ENCODE results near the gene KCNIP4. TPM values are rescaled to one million over a fixed set of nuclear protein-coding genes. Genes with fewer than 3 reads are reported as not detected.

Gene KCNIP4
- total and polyA plus RNA-seq, 2 experiments from 2014 or later, result 0.14 to 0.63 TPM

DNA sequence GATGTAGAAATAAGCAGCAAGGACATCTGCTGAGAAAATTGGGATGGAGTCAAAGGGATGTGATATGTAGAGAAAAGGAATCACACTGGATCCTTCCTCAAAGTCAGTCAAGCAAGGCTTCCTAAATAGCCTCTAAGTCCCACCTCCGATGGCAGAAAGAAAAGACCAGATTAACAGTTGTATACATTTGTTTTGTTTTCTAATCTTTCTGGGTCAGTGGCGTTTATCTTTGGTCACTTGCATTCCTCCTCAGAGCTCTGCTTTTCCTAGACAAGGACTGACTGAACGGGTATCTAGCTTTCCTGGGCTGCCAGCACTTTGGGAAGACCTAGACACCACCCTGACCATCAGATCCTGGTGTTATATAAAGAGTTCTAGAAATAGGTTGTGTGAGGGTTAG is 1225.1 kb downstream of the KCNIP4 start (continued):
- TF ChIP-seq, protein P1, sequence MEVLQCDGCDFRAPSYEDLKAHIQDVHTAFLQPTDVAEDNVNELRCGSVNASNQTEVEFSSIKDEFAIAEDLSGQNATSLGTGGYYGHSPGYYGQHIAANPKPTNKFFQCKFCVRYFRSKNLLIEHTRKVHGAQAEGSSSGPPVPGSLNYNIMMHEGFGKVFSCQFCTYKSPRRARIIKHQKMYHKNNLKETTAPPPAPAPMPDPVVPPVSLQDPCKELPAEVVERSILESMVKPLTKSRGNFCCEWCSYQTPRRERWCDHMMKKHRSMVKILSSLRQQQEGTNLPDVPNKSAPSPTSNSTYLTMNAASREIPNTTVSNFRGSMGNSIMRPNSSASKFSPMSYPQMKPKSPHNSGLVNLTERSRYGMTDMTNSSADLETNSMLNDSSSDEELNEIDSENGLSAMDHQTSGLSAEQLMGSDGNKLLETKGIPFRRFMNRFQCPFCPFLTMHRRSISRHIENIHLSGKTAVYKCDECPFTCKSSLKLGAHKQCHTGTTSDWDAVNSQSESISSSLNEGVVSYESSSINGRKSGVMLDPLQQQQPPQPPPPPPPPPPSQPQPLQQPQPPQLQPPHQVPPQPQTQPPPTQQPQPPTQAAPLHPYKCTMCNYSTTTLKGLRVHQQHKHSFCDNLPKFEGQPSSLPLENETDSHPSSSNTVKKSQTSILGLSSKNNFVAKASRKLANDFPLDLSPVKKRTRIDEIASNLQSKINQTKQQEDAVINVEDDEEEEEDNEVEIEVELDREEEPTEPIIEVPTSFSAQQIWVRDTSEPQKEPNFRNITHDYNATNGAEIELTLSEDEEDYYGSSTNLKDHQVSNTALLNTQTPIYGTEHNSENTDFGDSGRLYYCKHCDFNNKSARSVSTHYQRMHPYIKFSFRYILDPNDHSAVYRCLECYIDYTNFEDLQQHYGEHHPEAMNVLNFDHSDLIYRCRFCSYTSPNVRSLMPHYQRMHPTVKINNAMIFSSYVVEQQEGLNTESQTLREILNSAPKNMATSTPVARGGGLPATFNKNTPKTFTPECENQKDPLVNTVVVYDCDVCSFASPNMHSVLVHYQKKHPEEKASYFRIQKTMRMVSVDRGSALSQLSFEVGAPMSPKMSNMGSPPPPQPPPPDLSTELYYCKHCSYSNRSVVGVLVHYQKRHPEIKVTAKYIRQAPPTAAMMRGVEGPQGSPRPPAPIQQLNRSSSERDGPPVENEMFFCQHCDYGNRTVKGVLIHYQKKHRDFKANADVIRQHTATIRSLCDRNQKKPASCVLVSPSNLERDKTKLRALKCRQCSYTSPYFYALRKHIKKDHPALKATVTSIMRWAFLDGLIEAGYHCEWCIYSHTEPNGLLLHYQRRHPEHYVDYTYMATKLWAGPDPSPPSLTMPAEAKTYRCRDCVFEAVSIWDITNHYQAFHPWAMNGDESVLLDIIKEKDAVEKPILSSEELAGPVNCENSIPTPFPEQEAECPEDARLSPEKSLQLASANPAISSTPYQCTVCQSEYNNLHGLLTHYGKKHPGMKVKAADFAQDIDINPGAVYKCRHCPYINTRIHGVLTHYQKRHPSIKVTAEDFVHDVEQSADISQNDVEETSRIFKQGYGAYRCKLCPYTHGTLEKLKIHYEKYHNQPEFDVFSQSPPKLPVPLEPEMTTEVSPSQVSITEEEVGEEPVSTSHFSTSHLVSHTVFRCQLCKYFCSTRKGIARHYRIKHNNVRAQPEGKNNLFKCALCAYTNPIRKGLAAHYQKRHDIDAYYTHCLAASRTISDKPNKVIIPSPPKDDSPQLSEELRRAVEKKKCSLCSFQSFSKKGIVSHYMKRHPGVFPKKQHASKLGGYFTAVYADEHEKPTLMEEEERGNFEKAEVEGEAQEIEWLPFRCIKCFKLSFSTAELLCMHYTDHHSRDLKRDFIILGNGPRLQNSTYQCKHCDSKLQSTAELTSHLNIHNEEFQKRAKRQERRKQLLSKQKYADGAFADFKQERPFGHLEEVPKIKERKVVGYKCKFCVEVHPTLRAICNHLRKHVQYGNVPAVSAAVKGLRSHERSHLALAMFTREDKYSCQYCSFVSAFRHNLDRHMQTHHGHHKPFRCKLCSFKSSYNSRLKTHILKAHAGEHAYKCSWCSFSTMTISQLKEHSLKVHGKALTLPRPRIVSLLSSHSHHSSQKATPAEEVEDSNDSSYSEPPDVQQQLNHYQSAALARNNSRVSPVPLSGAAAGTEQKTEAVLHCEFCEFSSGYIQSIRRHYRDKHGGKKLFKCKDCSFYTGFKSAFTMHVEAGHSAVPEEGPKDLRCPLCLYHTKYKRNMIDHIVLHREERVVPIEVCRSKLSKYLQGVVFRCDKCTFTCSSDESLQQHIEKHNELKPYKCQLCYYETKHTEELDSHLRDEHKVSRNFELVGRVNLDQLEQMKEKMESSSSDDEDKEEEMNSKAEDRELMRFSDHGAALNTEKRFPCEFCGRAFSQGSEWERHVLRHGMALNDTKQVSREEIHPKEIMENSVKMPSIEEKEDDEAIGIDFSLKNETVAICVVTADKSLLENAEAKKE (CRISPR knock-in tag; IDR thresholded peaks at IDR 0.05), result no peak

DNA sequence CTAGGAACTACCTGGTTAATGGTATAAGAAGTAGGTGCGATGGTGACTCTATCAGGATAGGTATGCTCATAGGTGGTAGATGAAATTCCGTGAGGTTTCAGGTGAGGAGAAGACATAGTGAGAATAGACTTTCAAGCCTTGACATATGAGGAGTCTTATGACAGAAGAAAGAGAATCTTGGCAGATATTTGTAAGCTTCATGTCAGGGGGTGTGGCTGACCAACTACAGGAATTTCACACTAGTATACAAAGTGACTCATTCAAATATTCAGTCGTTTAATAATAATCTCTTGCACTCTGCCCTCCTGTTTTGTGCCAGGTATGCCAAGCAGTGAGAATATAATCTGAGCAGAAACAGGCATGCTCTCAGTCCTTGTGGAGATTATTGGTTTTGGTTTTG is 1225.6 kb downstream of the KCNIP4 start:
- Mint-ChIP-seq H3K27ac (no peak overlapping the region), H3K9me3 (peaks cover 48% of the 10 kb centered on the region), H3K4me1 (peaks cover 4% of the 10 kb centered on the region), H3K27me3 (ENCODE audit: insufficient read depth, low read depth, poor library complexity) (no peaks in the 10 kb centered on the region), H3K4me3 (no peak overlapping the region), H3K36me3 (ENCODE audit: low read depth) (peaks cover 85% of the 10 kb centered on the region)
- ATAC-seq, result no peak
- Histone ChIP-seq H3K36me3 (ENCODE audit: insufficient read depth) (peaks cover 22% of the 10 kb centered on the region), H3K9me2 (ENCODE audit: insufficient read depth) (0 out of 2 replicates have a peak, but pooled peaks cover 4% of the 10 kb centered on the region), H3K4me3 (no peak overlapping the region), H4K20me1 (replicated peaks; ENCODE audit: insufficient read depth) (no peaks in the 10 kb centered on the region), H3K79me2 (replicated peaks; ENCODE audit: insufficient read depth) (peaks cover 8% of the 10 kb centered on the region; the same call in 1 of the 2 replicates), H3K27ac (ENCODE audit: low read depth) (no peak overlapping the region), H3K27me3 (ENCODE audit: insufficient read depth) (no peaks in the 10 kb centered on the region), H3K4me2 (no peak overlapping the region), H3K4me1 (ENCODE audit: insufficient read depth) (peaks cover 27% of the 10 kb centered on the region), H2AFZ (no peak overlapping the region), H3F3A (replicated peaks; ENCODE audit: low read depth) (no peaks in the 10 kb centered on the region)
- DNase-seq (ENCODE audit: low spot score), result no peak
- TF ChIP-seq EZH2 (IDR thresholded peaks at IDR 0.05; ENCODE audit: low read depth, unreplicated experiment) (no peak), NANOG (IDR thresholded peaks at IDR 0.05; ENCODE audit: borderline replicate concordance) (no peak)
- TF ChIP-seq, protein P2, sequence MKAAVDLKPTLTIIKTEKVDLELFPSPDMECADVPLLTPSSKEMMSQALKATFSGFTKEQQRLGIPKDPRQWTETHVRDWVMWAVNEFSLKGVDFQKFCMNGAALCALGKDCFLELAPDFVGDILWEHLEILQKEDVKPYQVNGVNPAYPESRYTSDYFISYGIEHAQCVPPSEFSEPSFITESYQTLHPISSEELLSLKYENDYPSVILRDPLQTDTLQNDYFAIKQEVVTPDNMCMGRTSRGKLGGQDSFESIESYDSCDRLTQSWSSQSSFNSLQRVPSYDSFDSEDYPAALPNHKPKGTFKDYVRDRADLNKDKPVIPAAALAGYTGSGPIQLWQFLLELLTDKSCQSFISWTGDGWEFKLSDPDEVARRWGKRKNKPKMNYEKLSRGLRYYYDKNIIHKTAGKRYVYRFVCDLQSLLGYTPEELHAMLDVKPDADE (IDR thresholded peaks at IDR 0.05), result no peak
- TF ChIP-seq, protein P1 (CRISPR knock-in tag; IDR thresholded peaks at IDR 0.05), result no peak
